Measurements from ENCODE around the gene SLC4A8. TPM values are rescaled to one million over a fixed set of nuclear protein-coding genes. Genes with fewer than 3 reads are reported as not detected.

The SLC4A8 gene
- polyA plus RNA-seq, 2 of the 4 experiments (the other 2 are of a cell fraction) = 1.1 to 2.3 TPM

DNA sequence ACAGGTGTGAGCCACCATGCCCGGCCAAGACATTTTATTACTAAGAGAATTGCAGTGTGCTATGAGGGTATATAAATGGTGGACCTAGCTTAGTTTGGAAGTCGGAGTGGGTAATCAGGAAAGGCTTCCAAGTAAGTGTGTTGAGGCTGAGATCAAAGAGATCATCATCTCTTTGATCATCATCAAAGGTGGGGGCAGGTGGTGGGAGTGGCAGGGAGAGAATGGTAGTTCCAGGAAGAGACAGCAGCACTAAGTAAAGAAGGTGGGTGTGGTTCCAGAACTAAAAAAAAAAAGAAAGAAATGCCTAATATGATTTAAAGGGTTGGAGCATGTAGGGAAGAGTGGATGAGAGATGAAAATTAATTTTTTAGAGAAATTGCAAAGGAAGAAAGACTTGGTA, 14.7 kb downstream of the SLC4A8 start:
- DNase-seq (ENCODE audit: low read depth in 1 of 2, low spot score in 1 of 2) (no peak), ATAC-seq (no peak), FAIRE-seq (no peak)
- Histone ChIP-seq H3K9me3 (no peaks in the 10 kb centered on the region), H3K27ac (no peak overlapping the region), H3K4me1 (no peaks in the 10 kb centered on the region), H3K4me3 (no peak overlapping the region), H3K4me2 (no peak overlapping the region)
- ChIA-PET POLR2A (no interaction called here), CTCF (interaction anchor here (0.6 to 0.8 kb wide), 3 partner anchors 18 to 181 kb away, joined by 3 to 4 read pairs (median 3); no protein-coding TSS in a partner anchor)
- WGBS (ENCODE audit: missing lambda C conversion rate) = 45% methylated on average over 2 of the region's 2 CpGs
- TF ChIP-seq NFE2L2 (conservative IDR thresholded peaks at IDR 0.05; ENCODE audit: low read length) = no peak

GRCh38 chr12:51441583-51441982, 17.0 kb downstream of the SLC4A8 start:
- TF ChIP-seq CBX8 (IDR thresholded peaks at IDR 0.05) (no peak), CHD2 (IDR thresholded peaks at IDR 0.05; ENCODE audit: low read length, partially characterized antibody) (no peak), JUNB (IDR thresholded peaks at IDR 0.05) (no peak)
- TF ChIP-seq, protein P1, sequence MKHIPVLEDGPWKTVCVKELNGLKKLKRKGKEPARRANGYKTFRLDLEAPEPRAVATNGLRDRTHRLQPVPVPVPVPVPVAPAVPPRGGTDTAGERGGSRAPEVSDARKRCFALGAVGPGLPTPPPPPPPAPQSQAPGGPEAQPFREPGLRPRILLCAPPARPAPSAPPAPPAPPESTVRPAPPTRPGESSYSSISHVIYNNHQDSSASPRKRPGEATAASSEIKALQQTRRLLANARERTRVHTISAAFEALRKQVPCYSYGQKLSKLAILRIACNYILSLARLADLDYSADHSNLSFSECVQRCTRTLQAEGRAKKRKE (CRISPR knock-in tag; IDR thresholded peaks at IDR 0.05; ENCODE audit: low read depth) = no peak
- TF ChIP-seq, protein P2, sequence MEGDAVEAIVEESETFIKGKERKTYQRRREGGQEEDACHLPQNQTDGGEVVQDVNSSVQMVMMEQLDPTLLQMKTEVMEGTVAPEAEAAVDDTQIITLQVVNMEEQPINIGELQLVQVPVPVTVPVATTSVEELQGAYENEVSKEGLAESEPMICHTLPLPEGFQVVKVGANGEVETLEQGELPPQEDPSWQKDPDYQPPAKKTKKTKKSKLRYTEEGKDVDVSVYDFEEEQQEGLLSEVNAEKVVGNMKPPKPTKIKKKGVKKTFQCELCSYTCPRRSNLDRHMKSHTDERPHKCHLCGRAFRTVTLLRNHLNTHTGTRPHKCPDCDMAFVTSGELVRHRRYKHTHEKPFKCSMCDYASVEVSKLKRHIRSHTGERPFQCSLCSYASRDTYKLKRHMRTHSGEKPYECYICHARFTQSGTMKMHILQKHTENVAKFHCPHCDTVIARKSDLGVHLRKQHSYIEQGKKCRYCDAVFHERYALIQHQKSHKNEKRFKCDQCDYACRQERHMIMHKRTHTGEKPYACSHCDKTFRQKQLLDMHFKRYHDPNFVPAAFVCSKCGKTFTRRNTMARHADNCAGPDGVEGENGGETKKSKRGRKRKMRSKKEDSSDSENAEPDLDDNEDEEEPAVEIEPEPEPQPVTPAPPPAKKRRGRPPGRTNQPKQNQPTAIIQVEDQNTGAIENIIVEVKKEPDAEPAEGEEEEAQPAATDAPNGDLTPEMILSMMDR (IDR thresholded peaks at IDR 0.05) = no peak
- WGBS (ENCODE audit: missing lambda C conversion rate) = 33% methylated on average over 3 of the region's 3 CpGs
- H3K4me1 ChIP-seq = no peaks in the 10 kb centered on the region
- CTCF ChIA-PET = no interaction called here
- POLR2A ChIA-PET = no interaction called here
- H3K9me3 ChIP-seq = no peaks in the 10 kb centered on the region
- no peak overlapping the region; a peak in 1 of 6 replicates for H3K27ac ChIP-seq
- ATAC-seq (no peak), DNase-seq (ENCODE audit: low read depth in 1 of 2, low spot score in 1 of 2) (no peak), FAIRE-seq (no peak)
- no peak overlapping the region for H3K4me2 ChIP-seq
- no peak overlapping the region for H3K4me3 ChIP-seq

- FAIRE-seq (no peak), DNase-seq (ENCODE audit: low read depth in 1 of 2, low spot score in 1 of 2) (no peak), ATAC-seq (no peak)
- TF ChIP-seq, protein P3, sequence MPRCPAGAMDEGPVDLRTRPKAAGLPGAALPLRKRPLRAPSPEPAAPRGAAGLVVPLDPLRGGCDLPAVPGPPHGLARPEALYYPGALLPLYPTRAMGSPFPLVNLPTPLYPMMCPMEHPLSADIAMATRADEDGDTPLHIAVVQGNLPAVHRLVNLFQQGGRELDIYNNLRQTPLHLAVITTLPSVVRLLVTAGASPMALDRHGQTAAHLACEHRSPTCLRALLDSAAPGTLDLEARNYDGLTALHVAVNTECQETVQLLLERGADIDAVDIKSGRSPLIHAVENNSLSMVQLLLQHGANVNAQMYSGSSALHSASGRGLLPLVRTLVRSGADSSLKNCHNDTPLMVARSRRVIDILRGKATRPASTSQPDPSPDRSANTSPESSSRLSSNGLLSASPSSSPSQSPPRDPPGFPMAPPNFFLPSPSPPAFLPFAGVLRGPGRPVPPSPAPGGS (IDR thresholded peaks at IDR 0.05) = no peak
- TF ChIP-seq TP53 (CRISPR knock-in tag; IDR thresholded peaks at IDR 0.05) (no peak), KDM5A (IDR thresholded peaks at IDR 0.05) (no peak), FOSL2 (IDR thresholded peaks at IDR 0.05) (no peak), FOSL2 (CRISPR knock-in tag; IDR thresholded peaks at IDR 0.05) (no peak), JUN (IDR thresholded peaks at IDR 0.05) (no peak), MYC (IDR thresholded peaks at IDR 0.05; ENCODE audit: borderline replicate concordance, low read length) (no peak), ZFP36 (IDR thresholded peaks at IDR 0.05; ENCODE audit: borderline replicate concordance, partially characterized antibody) (no peak), POLR2A (IDR thresholded peaks at IDR 0.05; ENCODE audit: low read length) (no peak)
- Histone ChIP-seq H3K9me3 (no peaks in the 10 kb centered on the region), H3K4me3 (no peak overlapping the region), H3K27ac (no peak overlapping the region), H3K4me2 (no peak overlapping the region), H3K4me1 (no peaks in the 10 kb centered on the region)
- ChIA-PET POLR2A (no interaction called here), CTCF (no interaction called here)
- WGBS (ENCODE audit: missing lambda C conversion rate) = 56% methylated on average over 4 of the region's 4 CpGs
Measured at GRCh38 chr12:51442324-51442723, 17.7 kb downstream of the SLC4A8 start.

GRCh38 chr12:51443573-51443972, 18.9 kb downstream of the SLC4A8 start:
- no peak for ATAC-seq
- no peaks in the 10 kb centered on the region for H3K4me1 ChIP-seq
- TF ChIP-seq REST (IDR thresholded peaks at IDR 0.05) (no peak), ZC3H11A (IDR thresholded peaks at IDR 0.05) (no peak), HDAC2 (IDR thresholded peaks at IDR 0.05) (no peak), ZNF302 (CRISPR knock-in tag; IDR thresholded peaks at IDR 0.05) (no peak), ESRRA (IDR thresholded peaks at IDR 0.05; ENCODE audit: borderline replicate concordance, low read length) (no peak)
- H3K9me3 ChIP-seq = no peaks in the 10 kb centered on the region
- no peak overlapping the region for H3K4me3 ChIP-seq
- H3K4me2 ChIP-seq = no peak overlapping the region
- H3K27ac ChIP-seq = no peak overlapping the region
- ChIA-PET POLR2A (no interaction called here), CTCF (interaction anchor here (0.5 kb wide), 1 partner anchor 15 kb away, joined by 3 read pairs; no protein-coding TSS in a partner anchor)
- FAIRE-seq = no peak
- WGBS (ENCODE audit: missing lambda C conversion rate) = 65% methylated on average over 5 of the region's 5 CpGs
- DNase-seq (ENCODE audit: low read depth in 1 of 2, low spot score in 1 of 2) = no peak
